Peyer's patch (tissue), 4 donors: ENCODE results near the gene CSGALNACT2.

Source experiments
- CTCF ChIP-seq, 6 experiments: fragments of 450-650 bp in 4 of 6; fragments of 200-600 bp in 2 of 6; sonication (generic) in 1 of 6; IDR thresholded peaks; one replicate each; pipeline ENCODE4 v1.5.1; 2017 to 2019; ENCODE audit warnings: antibody characterized with exemption in 6 of 6, mild to moderate bottlenecking in 3 of 6, moderate library complexity in 1 of 6
- POLR2A ChIP-seq, 2 donors: fragments of 450-650 bp; IDR thresholded peaks; one replicate each; pipeline ENCODE4 v1.5.1; 2017; ENCODE audit warnings: antibody characterized with exemption in 2 of 2, mild to moderate bottlenecking in 2 of 2, moderate library complexity in 2 of 2

- TF ChIP-seq POLR2A (IDR thresholded peaks at IDR 0.05) (no peak), CTCF (IDR thresholded peaks at IDR 0.05) (no peak)
Observed at GRCh38 chr10:43166880-43167497, 28.7 kb downstream of the CSGALNACT2 start.
